ENCODE measurements around the gene DUSP9. TPM values are rescaled to one million over a fixed set of nuclear protein-coding genes. Genes with fewer than 3 reads are reported as not detected.

DUSP9 gene
- total RNA-seq, 1 experiment from 2014 or later: 12.0 TPM

DNA sequence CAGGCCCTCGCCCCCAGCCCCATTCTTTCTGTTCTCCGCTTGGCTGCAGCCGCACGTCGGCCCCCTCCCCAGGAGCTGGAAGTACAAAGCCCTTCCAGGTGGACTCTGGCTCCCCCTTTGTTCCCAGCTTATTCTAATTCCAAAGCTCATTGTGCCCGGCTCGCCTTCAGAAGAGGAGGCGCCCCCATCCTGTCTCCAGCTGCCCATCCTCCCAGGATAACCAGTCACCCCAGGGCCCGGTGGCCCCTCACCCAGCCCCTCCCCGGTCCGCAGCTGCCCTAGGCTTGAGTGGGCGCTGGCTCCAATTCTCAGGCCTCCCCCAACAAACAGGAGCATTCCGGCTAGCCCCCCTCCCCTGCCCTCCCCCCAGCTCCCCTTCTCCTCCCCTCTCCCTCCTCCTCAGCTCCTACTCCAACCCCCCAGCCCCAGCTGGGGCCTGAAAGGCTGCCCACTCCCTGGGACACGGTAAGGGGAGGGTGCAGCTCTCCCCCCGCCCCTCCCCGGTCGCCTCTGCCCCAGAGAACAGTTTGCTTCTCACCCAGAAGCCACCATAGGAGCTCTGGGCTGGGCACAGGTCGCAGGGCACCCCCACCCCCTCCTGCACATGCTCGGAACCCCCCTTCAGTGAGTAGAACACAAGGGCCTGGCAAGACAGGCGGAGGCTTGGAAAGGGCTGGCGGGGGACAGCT is 37.6 kb downstream of the DUSP9 start:
- H3K9me3 Mint-ChIP-seq (ENCODE audit: unreplicated experiment): no peaks in the 10 kb centered on the region
- peaks cover 5% of the 10 kb centered on the region for H3K36me3 Mint-ChIP-seq (ENCODE audit: insufficient read depth, unreplicated experiment)
- no peaks in the 10 kb centered on the region for H3K4me1 Mint-ChIP-seq (ENCODE audit: low read depth, unreplicated experiment)
- DNase-seq: no peak
- Histone ChIP-seq H3K4me1 (no peaks in the 10 kb centered on the region), H3K27me3 (replicated peaks; ENCODE audit: control insufficient read depth, insufficient read depth, low read length) (no peaks in the 10 kb centered on the region), H3K9me3 (no peaks in the 10 kb centered on the region), H3K36me3 (ENCODE audit: control insufficient read depth, insufficient read depth, low read length) (no peaks in the 10 kb centered on the region), H3K4me3 (ENCODE audit: low read depth, low read length) (no peak overlapping the region)
- H3K27ac Mint-ChIP-seq (ENCODE audit: unreplicated experiment): no peak overlapping the region
- TF ChIP-seq, protein P1, sequence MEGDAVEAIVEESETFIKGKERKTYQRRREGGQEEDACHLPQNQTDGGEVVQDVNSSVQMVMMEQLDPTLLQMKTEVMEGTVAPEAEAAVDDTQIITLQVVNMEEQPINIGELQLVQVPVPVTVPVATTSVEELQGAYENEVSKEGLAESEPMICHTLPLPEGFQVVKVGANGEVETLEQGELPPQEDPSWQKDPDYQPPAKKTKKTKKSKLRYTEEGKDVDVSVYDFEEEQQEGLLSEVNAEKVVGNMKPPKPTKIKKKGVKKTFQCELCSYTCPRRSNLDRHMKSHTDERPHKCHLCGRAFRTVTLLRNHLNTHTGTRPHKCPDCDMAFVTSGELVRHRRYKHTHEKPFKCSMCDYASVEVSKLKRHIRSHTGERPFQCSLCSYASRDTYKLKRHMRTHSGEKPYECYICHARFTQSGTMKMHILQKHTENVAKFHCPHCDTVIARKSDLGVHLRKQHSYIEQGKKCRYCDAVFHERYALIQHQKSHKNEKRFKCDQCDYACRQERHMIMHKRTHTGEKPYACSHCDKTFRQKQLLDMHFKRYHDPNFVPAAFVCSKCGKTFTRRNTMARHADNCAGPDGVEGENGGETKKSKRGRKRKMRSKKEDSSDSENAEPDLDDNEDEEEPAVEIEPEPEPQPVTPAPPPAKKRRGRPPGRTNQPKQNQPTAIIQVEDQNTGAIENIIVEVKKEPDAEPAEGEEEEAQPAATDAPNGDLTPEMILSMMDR (IDR thresholded peaks at IDR 0.05; ENCODE audit: insufficient read depth in 1 of 2, low read depth in 1 of 2, low read length in 1 of 2, severe bottlenecking in 1 of 2, unreplicated experiment in 1 of 2): no peak
- intact Hi-C loops (cut with micrococcal nuclease; ENCODE audit: unreplicated experiment): no loop called here
- ChIA-PET POLR2A (no interaction called here), CTCF (interaction anchor here (0.6 kb wide), 3 partner anchors 17 to 141 kb away, joined by 3 to 7 read pairs (median 4); no protein-coding TSS in a partner anchor)
- no peak overlapping the region for H3K4me3 Mint-ChIP-seq (ENCODE audit: unreplicated experiment)
- no TSS peak for BruUV-seq (replicated peaks)
- H3K27me3 Mint-ChIP-seq (ENCODE audit: insufficient read depth, unreplicated experiment): no peaks in the 10 kb centered on the region

DNA sequence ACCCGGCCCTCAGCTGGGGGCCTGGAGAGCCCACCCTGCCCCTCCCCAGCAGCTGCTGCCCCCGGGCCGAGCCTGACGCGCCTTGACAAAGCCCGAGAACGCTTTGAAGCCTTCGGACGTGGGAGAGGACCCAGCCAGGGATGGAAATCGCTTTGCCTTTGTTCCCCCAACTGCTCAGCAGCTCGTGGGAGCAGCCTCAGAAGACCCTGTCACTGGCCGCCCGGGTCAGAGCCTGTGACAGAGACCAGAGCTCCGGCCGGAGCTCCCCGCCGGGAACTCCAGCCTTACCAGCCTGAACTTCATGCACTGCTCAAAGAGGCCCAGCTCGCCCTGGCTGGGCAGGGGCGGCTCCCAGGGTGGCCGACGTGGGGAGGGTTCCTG is 38.1 kb downstream of the DUSP9 start:
- ChIA-PET CTCF (interaction anchor here (0.6 kb wide), 1 partner anchor 114 kb away, joined by 7 read pairs; no protein-coding TSS in a partner anchor), POLR2A (no interaction called here)
- no peak overlapping the region for H3K27ac Mint-ChIP-seq (ENCODE audit: unreplicated experiment)
- no peaks in the 10 kb centered on the region for H3K9me3 Mint-ChIP-seq (ENCODE audit: unreplicated experiment)
- peaks cover 5% of the 10 kb centered on the region for H3K36me3 Mint-ChIP-seq (ENCODE audit: insufficient read depth, unreplicated experiment)
- H3K4me1 Mint-ChIP-seq (ENCODE audit: low read depth, unreplicated experiment): no peaks in the 10 kb centered on the region
- no peaks in the 10 kb centered on the region for H3K27me3 Mint-ChIP-seq (ENCODE audit: insufficient read depth, unreplicated experiment)
- Histone ChIP-seq H3K9me3 (no peaks in the 10 kb centered on the region), H3K27me3 (replicated peaks; ENCODE audit: control insufficient read depth, insufficient read depth, low read length) (no peaks in the 10 kb centered on the region), H3K4me1 (no peaks in the 10 kb centered on the region), H3K4me3 (ENCODE audit: low read depth, low read length) (no peak overlapping the region), H3K36me3 (ENCODE audit: control insufficient read depth, insufficient read depth, low read length) (no peaks in the 10 kb centered on the region)
- BruUV-seq (replicated peaks): no TSS peak
- intact Hi-C loops (cut with micrococcal nuclease; ENCODE audit: unreplicated experiment): no loop called here
- no peak for DNase-seq
- TF ChIP-seq, protein P1 (IDR thresholded peaks at IDR 0.05; ENCODE audit: insufficient read depth in 1 of 2, low read depth in 1 of 2, low read length in 1 of 2, severe bottlenecking in 1 of 2, unreplicated experiment in 1 of 2): no peak
- H3K4me3 Mint-ChIP-seq (ENCODE audit: unreplicated experiment): no peak overlapping the region

DNA sequence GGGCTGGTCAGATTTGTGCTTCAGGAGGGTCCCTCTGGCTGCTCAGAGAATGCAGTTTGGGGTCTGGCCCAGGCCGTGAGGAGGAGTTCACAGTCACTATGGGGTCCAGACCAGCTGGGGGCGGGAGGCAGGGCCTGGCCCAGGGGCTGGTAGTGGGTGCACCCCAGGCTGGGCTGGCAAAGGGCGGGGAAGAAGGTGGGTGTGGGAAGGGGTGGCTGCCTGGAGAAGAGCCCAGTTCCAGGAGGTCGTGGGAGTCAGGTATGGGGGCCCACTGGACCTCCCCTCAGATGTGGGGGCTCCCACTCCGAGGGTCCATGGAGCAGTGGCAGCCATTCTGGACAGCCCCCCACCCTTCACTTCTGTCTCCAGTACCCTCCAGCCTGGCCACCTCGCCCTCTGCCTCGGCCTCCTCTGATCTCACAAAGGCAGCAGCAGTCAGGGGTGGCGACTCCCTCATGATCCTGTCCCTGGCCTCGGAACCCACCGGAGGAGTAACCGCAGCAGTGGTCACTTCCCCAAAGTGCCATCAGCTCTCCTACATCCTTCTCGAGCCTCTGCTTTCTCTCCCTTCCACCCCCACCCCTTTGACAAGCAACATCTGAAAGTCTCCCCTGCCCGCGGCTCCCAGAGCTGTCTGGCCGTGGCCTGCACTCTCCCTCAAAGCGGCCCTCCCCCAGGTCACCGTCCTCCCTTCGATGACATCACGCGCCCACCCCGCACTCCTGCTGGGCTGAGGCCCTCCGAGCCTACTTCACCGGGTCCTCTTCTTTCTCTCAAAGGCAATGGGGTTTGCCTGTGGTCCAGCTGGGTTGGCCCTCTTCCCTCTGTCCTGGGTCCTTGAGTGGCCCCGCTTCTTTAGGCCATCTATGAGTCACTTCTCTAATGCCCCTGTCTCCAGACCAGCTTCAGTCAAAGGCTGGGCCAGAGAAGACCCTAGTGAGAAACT is 39.0 kb downstream of the DUSP9 start:
- Histone ChIP-seq H3K4me1 (no peaks in the 10 kb centered on the region), H3K9me3 (no peaks in the 10 kb centered on the region), H3K4me3 (ENCODE audit: low read depth, low read length) (no peak overlapping the region), H3K36me3 (ENCODE audit: control insufficient read depth, insufficient read depth, low read length) (no peaks in the 10 kb centered on the region), H3K27me3 (replicated peaks; ENCODE audit: control insufficient read depth, insufficient read depth, low read length) (no peaks in the 10 kb centered on the region)
- Mint-ChIP-seq H3K9me3 (ENCODE audit: unreplicated experiment) (no peaks in the 10 kb centered on the region), H3K4me3 (ENCODE audit: unreplicated experiment) (no peak overlapping the region), H3K4me1 (ENCODE audit: low read depth, unreplicated experiment) (no peaks in the 10 kb centered on the region), H3K27me3 (ENCODE audit: insufficient read depth, unreplicated experiment) (no peaks in the 10 kb centered on the region), H3K36me3 (ENCODE audit: insufficient read depth, unreplicated experiment) (peaks cover 5% of the 10 kb centered on the region), H3K27ac (ENCODE audit: unreplicated experiment) (peak overlapping the region; percentile 7)
- no peak for DNase-seq
- no TSS peak for BruUV-seq (replicated peaks)
- ChIA-PET POLR2A (no interaction called here), CTCF (interaction anchor here (0.6 to 1.7 kb wide), 4 partner anchors 22 to 1210 kb away, joined by 3 to 13 read pairs (median 4); partner anchors contain the start of gene DUSP9)
- intact Hi-C loops (cut with micrococcal nuclease; ENCODE audit: unreplicated experiment): no loop called here
- TF ChIP-seq, protein P1 (IDR thresholded peaks at IDR 0.05; ENCODE audit: insufficient read depth in 1 of 2, low read depth in 1 of 2, low read length in 1 of 2, severe bottlenecking in 1 of 2, unreplicated experiment in 1 of 2): no peak
